HL-60 (cell line): ENCODE measurements around the gene TCAIM.

Experiments
- DNase-seq, 2 experiments: peaks; one replicate each; pipeline ENCODE4 v3.0.0-alpha.2; 2010 to 2020; ENCODE audit warnings: low read depth in 1 of 2, low spot score in 1 of 2
- H3K27ac ChIP-seq: fragments of 250-450 bp; sonication (Bioruptor Pico); replicated peaks from 2 replicates; pipeline ENCODE4 v1.5.1; 2020; ENCODE audit warnings: mild to moderate bottlenecking, moderate library complexity
- H3K27me3 ChIP-seq: fragments of 250-450 bp; sonication (Bioruptor Pico); 2 replicates; pipeline ENCODE4 v1.5.1; 2021; ENCODE audit warnings: mild to moderate bottlenecking, moderate library complexity; ENCODE audit not compliant: insufficient read depth, poor library complexity, severe bottlenecking
- H3K4me3 ChIP-seq: replicated peaks from 2 replicates; pipeline ENCODE4 v1.5.1; 2011; ENCODE audit warnings: mild to moderate bottlenecking, control low read depth, low read length; ENCODE audit not compliant: insufficient read depth
- CTCF ChIP-seq: IDR thresholded peaks from one replicate; pipeline ENCODE4 v1.5.1; 2011; ENCODE audit warnings: low read length, control low read depth, inconsistent platforms; ENCODE audit not compliant: insufficient read depth
- GABPA ChIP-seq: IDR thresholded peaks from 2 replicates; pipeline ENCODE4 v1.6.1; 2012; ENCODE audit warnings: low read depth
- POLR2AphosphoS5 ChIP-seq: IDR thresholded peaks from 2 replicates; pipeline ENCODE4 v1.6.1; 2012; ENCODE audit warnings: low read depth
- REST ChIP-seq: IDR thresholded peaks from 2 replicates; pipeline ENCODE4 v1.6.1; 2012; ENCODE audit warnings: low read depth; ENCODE audit not compliant: insufficient replicate concordance
- SPI1 ChIP-seq: IDR thresholded peaks from 2 replicates; pipeline ENCODE4 v1.6.1; 2012; ENCODE audit warnings: low read depth, mild to moderate bottlenecking, borderline replicate concordance

The TCAIM gene

GRCh38 chr3:44326019-44326418 lies 12.5 kb upstream of the TCAIM start:
- DNase-seq: no peak
- TF ChIP-seq CTCF (no peak), REST (no peak), GABPA (no peak), POLR2AphosphoS5 (no peak), SPI1 (no peak)
- no peaks in the 10 kb centered on the region for H3K27me3 ChIP-seq
- H3K27ac ChIP-seq: no peak overlapping the region
- H3K4me3 ChIP-seq: no peak overlapping the region

GRCh38 chr3:44326515-44326914 lies 12.1 kb upstream of the TCAIM start:
- no peak overlapping the region for H3K4me3 ChIP-seq
- DNase-seq: no peak
- TF ChIP-seq POLR2AphosphoS5: no peak
- no peak for TF ChIP-seq REST
- TF ChIP-seq GABPA: no peak
- no peak for TF ChIP-seq CTCF
- TF ChIP-seq SPI1: no peak
- no peak overlapping the region for H3K27ac ChIP-seq
- H3K27me3 ChIP-seq: no peaks in the 10 kb centered on the region

GRCh38 chr3:44329946-44330345 lies 8.6 kb upstream of the TCAIM start:
- TF ChIP-seq REST: no peak
- peak; percentile 39; the same call in 1 of the 2 replicates for TF ChIP-seq SPI1
- no peak overlapping the region for H3K4me3 ChIP-seq
- no peak for DNase-seq
- H3K27ac ChIP-seq: no peak overlapping the region
- H3K27me3 ChIP-seq: no peaks in the 10 kb centered on the region

- no peak for DNase-seq
- TF ChIP-seq SPI1 (no peak), CTCF (no peak), POLR2AphosphoS5 (no peak), GABPA (no peak), REST (no peak)
- Histone ChIP-seq H3K4me3 (no peak overlapping the region), H3K27ac (no peak overlapping the region), H3K27me3 (no peaks in the 10 kb centered on the region)
These were observed 8.1 kb upstream of the TCAIM start for GRCh38 chr3:44330444-44330843.
